ENCODE results near the gene PSMA6.

DNA sequence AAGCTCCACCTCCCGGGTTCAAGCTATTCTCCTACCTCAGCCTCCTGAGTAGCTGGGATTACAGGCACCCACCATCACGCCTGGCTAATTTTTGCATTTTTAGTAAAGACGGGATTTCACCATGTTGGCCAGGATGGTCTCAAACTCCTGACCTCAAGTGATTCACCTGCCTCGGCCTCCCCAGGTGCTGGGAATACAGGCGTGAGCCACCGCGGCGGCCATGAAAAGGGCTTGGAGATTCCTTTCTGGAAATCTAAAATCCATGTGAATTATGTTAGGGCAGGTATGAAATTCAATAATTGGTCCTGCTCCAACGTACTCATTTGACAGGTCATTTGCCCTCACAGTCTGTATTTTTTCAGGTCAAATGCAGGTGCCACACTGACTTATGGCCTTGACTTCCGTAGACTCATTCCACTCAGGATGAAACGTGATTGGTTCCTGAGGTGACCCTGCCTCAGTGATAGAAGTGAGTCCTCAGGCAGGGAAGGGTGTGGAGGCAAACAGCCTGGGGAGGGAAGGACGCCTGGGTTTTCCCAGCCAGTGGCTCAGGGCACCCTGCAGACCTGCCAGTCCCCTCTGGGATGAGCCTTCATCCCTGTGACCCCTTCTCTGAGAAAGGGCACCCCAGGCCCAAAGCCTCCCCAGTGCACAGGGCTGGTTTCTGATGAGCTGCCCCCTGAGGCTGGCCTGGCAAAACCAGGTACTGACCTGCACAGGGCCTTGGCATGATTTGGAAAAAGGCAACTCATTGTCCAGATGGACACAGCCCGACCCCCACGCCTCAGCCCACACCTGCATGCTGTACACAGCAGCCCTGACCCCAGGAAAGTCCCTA, 48.7 kb downstream of the PSMA6 start:
- TF ChIP-seq EP300 (IDR thresholded peaks at IDR 0.05; ENCODE audit: low read depth), result no peak
- TF ChIP-seq, protein P1, sequence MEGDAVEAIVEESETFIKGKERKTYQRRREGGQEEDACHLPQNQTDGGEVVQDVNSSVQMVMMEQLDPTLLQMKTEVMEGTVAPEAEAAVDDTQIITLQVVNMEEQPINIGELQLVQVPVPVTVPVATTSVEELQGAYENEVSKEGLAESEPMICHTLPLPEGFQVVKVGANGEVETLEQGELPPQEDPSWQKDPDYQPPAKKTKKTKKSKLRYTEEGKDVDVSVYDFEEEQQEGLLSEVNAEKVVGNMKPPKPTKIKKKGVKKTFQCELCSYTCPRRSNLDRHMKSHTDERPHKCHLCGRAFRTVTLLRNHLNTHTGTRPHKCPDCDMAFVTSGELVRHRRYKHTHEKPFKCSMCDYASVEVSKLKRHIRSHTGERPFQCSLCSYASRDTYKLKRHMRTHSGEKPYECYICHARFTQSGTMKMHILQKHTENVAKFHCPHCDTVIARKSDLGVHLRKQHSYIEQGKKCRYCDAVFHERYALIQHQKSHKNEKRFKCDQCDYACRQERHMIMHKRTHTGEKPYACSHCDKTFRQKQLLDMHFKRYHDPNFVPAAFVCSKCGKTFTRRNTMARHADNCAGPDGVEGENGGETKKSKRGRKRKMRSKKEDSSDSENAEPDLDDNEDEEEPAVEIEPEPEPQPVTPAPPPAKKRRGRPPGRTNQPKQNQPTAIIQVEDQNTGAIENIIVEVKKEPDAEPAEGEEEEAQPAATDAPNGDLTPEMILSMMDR (IDR thresholded peaks at IDR 0.05), result no peak
- no peak for TF ChIP-seq POLR2AphosphoS5 (IDR thresholded peaks at IDR 0.05)
- TF ChIP-seq POLR2A (IDR thresholded peaks at IDR 0.05), result no peak
